K562 (cell line): ENCODE data around the gene UQCC2. TPM values are rescaled to one million over a fixed set of nuclear protein-coding genes. Genes with fewer than 3 reads are reported as not detected.

Experiments used
- ATAC-seq: fragments of 200-7000 bp; cut with Tn5 transposase; 3 replicates; pipeline ENCODE4 v1.9.1; 2020; ENCODE audit warnings: moderate library complexity
- BruUV-seq: library from RNA; stranded (reverse); fragments of 400-500 nt; replicated peaks from 2 replicates; lab custom pipeline; 2021; lab: Mats Ljungman, UMichigan
- CTCF ChIA-PET: fragments of 300-600 bp; formaldehyde crosslinking; extraction: SDS; loops from one replicate; lab custom pipeline; 2021; ENCODE audit warnings: low intra/inter-chr PET ratio; lab: Yijun Ruan, JAX
- POLR2A ChIA-PET: fragments of 300-600, 350-650 bp; sonication (Branson Sonifier 250); formaldehyde crosslinking; extraction: SDS; loops from one replicate; lab custom pipeline; 2021; ENCODE audit warnings: antibody characterized with exemption, inconsistent platforms; lab: Yijun Ruan, JAX
- DNase-seq, 4 experiments: peaks; one replicate each; pipeline versions ENCODE4 v3.0.0 to v3.0.0-alpha.2; 2011 to 2018; ENCODE audit warnings: low spot score in 3 of 4, mixed read lengths in 3 of 4; ENCODE audit errors: extremely low read depth in 1 of 4
- FAIRE-seq: peaks from 2 replicates; lab custom pipeline; 2011; peaks lifted over from hg19 to GRCh38; lab: Jason Lieb, UNC
- H2AFZ ChIP-seq: 2 replicates; pipeline ENCODE4 v1.6.0; 2011; ENCODE audit warnings: low read depth, low read length, control low read depth, inconsistent platforms
- H3K27ac ChIP-seq: fragments of 200-600 bp; 3 replicates; pipeline ENCODE4 v1.8.0; 2011; ENCODE audit warnings: low read depth, mild to moderate bottlenecking, control low read depth, inconsistent platforms, low read length, moderate library complexity, mixed read lengths; ENCODE audit errors: extremely low read depth
- H3K27me3 ChIP-seq, 2 experiments: fragments of 300-600 bp in 1 of 2; 2 replicates in 1 of 2; 3 replicates in 1 of 2; pipeline versions ENCODE4 v1.6.0 to v1.8.0; 2011; ENCODE audit warnings: inconsistent platforms in 2 of 2, low read length in 2 of 2, mild to moderate bottlenecking in 1 of 2, mixed read lengths in 1 of 2, moderate library complexity in 1 of 2; ENCODE audit not compliant: control insufficient read depth in 2 of 2, insufficient read depth in 2 of 2
- H3K36me3 ChIP-seq: fragments of 300-600 bp; 3 replicates; pipeline ENCODE4 v1.8.0; 2011; ENCODE audit warnings: mild to moderate bottlenecking, low read length, inconsistent platforms; ENCODE audit not compliant: control insufficient read depth, insufficient read depth
- H3K4me1 ChIP-seq, 2 experiments: fragments of 200-600 bp in 1 of 2; replicated peaks in 1 of 2; 2 replicates in 1 of 2; 3 replicates in 1 of 2; pipeline versions ENCODE4 v1.5.1 to v1.8.0; 2011; ENCODE audit warnings: inconsistent platforms in 2 of 2, low read length in 2 of 2, mild to moderate bottlenecking in 1 of 2, mixed read lengths in 1 of 2, moderate library complexity in 1 of 2; ENCODE audit not compliant: control insufficient read depth in 2 of 2, insufficient read depth in 2 of 2
- H3K4me2 ChIP-seq: 2 replicates; pipeline ENCODE4 v1.6.1; 2011; ENCODE audit warnings: low read length, control low read depth, inconsistent platforms, mixed read lengths; ENCODE audit not compliant: insufficient read depth
- H3K4me3 ChIP-seq: fragments of 200-600 bp; sonication (generic), shearing (Covaris generic); 2 replicates; pipeline ENCODE4 v1.5.1; 2016; ENCODE audit warnings: control low read depth, inconsistent platforms
- H3K79me2 ChIP-seq: fragments of 200-600 bp; 3 replicates; pipeline ENCODE4 v1.8.0; 2011; ENCODE audit warnings: low read length, inconsistent platforms; ENCODE audit not compliant: control insufficient read depth, insufficient read depth
- H3K9ac ChIP-seq, 2 experiments: 2 replicates each; pipeline versions ENCODE4 v1.6.0 to v1.6.1; 2011; ENCODE audit warnings: low read depth in 2 of 2, low read length in 2 of 2, control low read depth in 1 of 2, inconsistent platforms in 1 of 2, mild to moderate bottlenecking in 1 of 2, mixed read lengths in 1 of 2; ENCODE audit not compliant: insufficient read depth in 1 of 2
- H3K9me1 ChIP-seq: one replicate; pipeline ENCODE4 v1.6.0; 2011; ENCODE audit warnings: inconsistent platforms, mild to moderate bottlenecking, low read length, moderate library complexity; ENCODE audit not compliant: control insufficient read depth, insufficient read depth
- H3K9me3 ChIP-seq: replicated peaks from 2 replicates; pipeline ENCODE4 v1.5.1; 2011; ENCODE audit warnings: low read depth, low read length, inconsistent platforms; ENCODE audit not compliant: control insufficient read depth, insufficient read depth
- H4K20me1 ChIP-seq: replicated peaks from 2 replicates; pipeline ENCODE4 v1.6.1; 2011; ENCODE audit warnings: low read length, inconsistent platforms, mixed read lengths; ENCODE audit not compliant: control insufficient read depth, insufficient read depth
- KLF13 ChIP-seq: fragments of 450-650 bp; IDR thresholded peaks from 2 replicates; pipeline ENCODE4 v1.6.1; 2016; ENCODE audit warnings: missing genetic modification characterization, low read depth, mild to moderate bottlenecking, missing compliant biosample characterization, moderate library complexity, borderline replicate concordance
- MAFF ChIP-seq: IDR thresholded peaks from 2 replicates; pipeline ENCODE4 v1.6.1; 2012; ENCODE audit warnings: low read length, improper control_type of control experiment
- MAFG ChIP-seq: fragments of 450-650 bp; conservative IDR thresholded peaks from 2 replicates; pipeline ENCODE4 v1.6.1; 2016; ENCODE audit warnings: missing genetic modification characterization, missing compliant biosample characterization
- NR0B1 ChIP-seq: fragments of 450-650 bp; IDR thresholded peaks from one replicate; pipeline ENCODE4 v1.6.1; 2018; ENCODE audit warnings: mild to moderate bottlenecking, moderate library complexity; ENCODE audit not compliant: partially characterized antibody
- ZNF197 ChIP-seq: fragments of 200-800 bp; sonication (Bioruptor generic); IDR thresholded peaks from 2 replicates; pipeline ENCODE4 v1.6.1; 2016; ENCODE audit warnings: low read depth, missing genetic modification characterization, missing compliant biosample characterization
- ZNF384 ChIP-seq: IDR thresholded peaks from 2 replicates; pipeline ENCODE4 v1.6.1; 2012; ENCODE audit warnings: low read depth, low read length, improper control_type of control experiment
- ZNF586 ChIP-seq: fragments of 450-650 bp; formaldehyde crosslinking; conservative IDR thresholded peaks from 2 replicates; pipeline ENCODE4 v1.4.0; 2020; ENCODE audit warnings: mild to moderate bottlenecking, moderate library complexity
- ZNF696 ChIP-seq: fragments of 250-450 bp; sonication (Bioruptor Pico); conservative IDR thresholded peaks from 2 replicates; pipeline ENCODE4 v1.4.0; 2020; ENCODE audit warnings: mild to moderate bottlenecking, moderate library complexity
- WGBS: fragments of 100-300 bp; shearing (Covaris generic); methylation state at CpG from one replicate; pipeline ENCODE4 v1.1.6; 2016; ENCODE audit warnings: low coverage, mixed read lengths; ENCODE audit not compliant: insufficient coverage; ENCODE audit errors: missing lambda C conversion rate; 5-methylcytosine and 5-hydroxymethylcytosine counted together
- in situ Hi-C: fragments of 300-500 bp; cut with MboI; formaldehyde crosslinking; loops from 4 replicates; pipeline ENCODE4 v1.15.0; 2018; ENCODE audit warnings: inconsistent platforms, mixed read lengths
- intact Hi-C: fragments of 100-400 bp; cut with micrococcal nuclease; formaldehyde crosslinking; loops from 2 replicates; pipeline ENCODE4 v1.14.2; 2022
- polyA plus RNA-seq, 8 experiments: library from polyadenylated mRNA; depleted of rRNA in 4 of 8; stranded (reverse) in 5 of 8; unstranded in 3 of 8; fragments of >200 nt; fragmentation: Nextera tagmentation in 2 of 8; fragmentation: Illumina TruSeq in 1 of 8; extraction: Ambion mirVana in 2 of 8; extraction: Trizol in 1 of 8; gene quantifications; 2 replicates each; pipeline versions ENCODE4 v1.2.1 to v1.2.3, GENCODE V29; 2011 to 2014; ENCODE audit warnings: inconsistent platforms in 1 of 8, missing spikeins in 1 of 8
- total RNA-seq, 7 experiments: library from RNA; depleted of rRNA in 6 of 7; stranded (reverse); fragments of >200 nt in 6 of 7; fragmentation: Illumina TruSeq in 2 of 7; extraction: Trizol in 2 of 7; gene quantifications; 2 replicates each; pipeline versions ENCODE4 v1.2.1 to v1.2.3, GENCODE V29; 2011 to 2021; ENCODE audit warnings: low replicate concordance in 1 of 7

Gene UQCC2
- total and polyA plus RNA-seq, 9 of the 15 experiments (the other 6 are each of a cell fraction or from before 2014, with no cell fraction given) = 58.5 to 927 (median 158) TPM

GRCh38 chr6:33732817-33733708 lies 21.6 kb upstream of the UQCC2 start (continued):
- TF ChIP-seq ZNF197 (CRISPR knock-in tag) (no peak), MAFF (peak; percentile 18; the same call in 1 of the 2 replicates), ZNF384 (no peak), ZNF696 (no peak), MAFG (tag) (peak; percentile 88)
- TF ChIP-seq, all 486 proteins: peak for 7

GRCh38 chr6:33732385-33732784 lies 20.9 kb upstream of the UQCC2 start:
- FAIRE-seq = peak; percentile 6
- intact Hi-C loops = no loop called here
- TF ChIP-seq KLF13 (0 out of 2 replicates have a peak, but pooled peaks have one; percentile 30), ZNF586 (CRISPR knock-in tag) (no peak), NR0B1 (no peak)
- peaks cover 10 to 15% of the 10 kb centered on the region in 2 experiments; a peak in 4 of 5 replicates for H3K4me1 ChIP-seq
- H2AFZ ChIP-seq = peak overlapping the region; percentile 66
- H3K27ac ChIP-seq = no peak overlapping the region
- BruUV-seq = no TSS peak
- CTCF ChIA-PET = no interaction called here
- peaks cover 15% of the 10 kb centered on the region for H4K20me1 ChIP-seq
- no peak overlapping the region for H3K4me3 ChIP-seq
- POLR2A ChIA-PET = interaction anchor here (0.9 kb wide), 1 partner anchor 482 kb away, joined by 3 read pairs; no protein-coding TSS in a partner anchor
- no peak for DNase-seq
- no peaks in the 10 kb centered on the region for H3K9me3 ChIP-seq
- in situ Hi-C loops = no loop called here
- H3K9me1 ChIP-seq = no peaks in the 10 kb centered on the region
- H3K79me2 ChIP-seq = no peaks in the 10 kb centered on the region
- H3K4me2 ChIP-seq = peak overlapping the region; percentile 22
- ATAC-seq = no peak
- H3K9ac ChIP-seq = peak overlapping the region in 1 of 2 experiments; percentile 40; a peak in 1 of 4 replicates
- peaks cover 42 to 70% of the 10 kb centered on the region in 2 experiments for H3K27me3 ChIP-seq
- H3K36me3 ChIP-seq = no peaks in the 10 kb centered on the region
- 20% methylated on average over 6 of the region's 6 CpGs for WGBS
